IMR-90 (cell line): ENCODE results near the gene UBE2QL1.

Experiments used
- CEBPB ChIP-seq: IDR thresholded peaks from 2 replicates; pipeline ENCODE4 v1.6.1; 2012; ENCODE audit warnings: low read depth, low read length, improper control_type of control experiment
- CTCF ChIP-seq: conservative IDR thresholded peaks from 2 replicates; pipeline ENCODE4 v1.5.1; 2012; ENCODE audit warnings: mild to moderate bottlenecking, low read depth, low read length, improper control_type of control experiment
- MXI1 ChIP-seq: IDR thresholded peaks from 2 replicates; pipeline ENCODE4 v1.6.1; 2012; ENCODE audit warnings: low read depth, mild to moderate bottlenecking, low read length, moderate library complexity, borderline replicate concordance
- POLR2A ChIP-seq: IDR thresholded peaks from 2 replicates; pipeline ENCODE4 v1.6.1; 2012; ENCODE audit warnings: mild to moderate bottlenecking, low read depth, low read length

- no peak for TF ChIP-seq MXI1
- no peak for TF ChIP-seq POLR2A
- no peak for TF ChIP-seq CTCF
- no peak for TF ChIP-seq CEBPB
Measured at GRCh38 chr5:6465831-6466790, 17.5 kb downstream of the UBE2QL1 start.
